Thymus (tissue), 14 donors: ENCODE measurements around the gene NOS3. TPM values are rescaled to one million over a fixed set of nuclear protein-coding genes. Genes with fewer than 3 reads are reported as not detected.

ENCODE experiments used
- DNase-seq, 9 donors: peaks; one replicate each; pipeline ENCODE4 v3.0.0-alpha.2; 2013; ENCODE audit warnings: low spot score in 9 of 9, low read depth in 6 of 9, missing footprints in 1 of 9
- H3K27ac ChIP-seq, 2 donors: one replicate each; pipeline ENCODE4 v1.5.1; 2013; ENCODE audit warnings: control low read depth in 1 of 2, low read depth in 1 of 2, low read length in 1 of 2, mild to moderate bottlenecking in 1 of 2, moderate library complexity in 1 of 2
- H3K27me3 ChIP-seq, 2 donors: one replicate each; pipeline ENCODE4 v1.5.1; 2013; ENCODE audit warnings: low read length in 1 of 2; ENCODE audit not compliant: control insufficient read depth in 2 of 2, insufficient read depth in 1 of 2
- H3K36me3 ChIP-seq, 2 donors: one replicate each; pipeline ENCODE4 v1.5.1; 2013; ENCODE audit warnings: low read length in 1 of 2, mild to moderate bottlenecking in 1 of 2, moderate library complexity in 1 of 2; ENCODE audit not compliant: control insufficient read depth in 2 of 2, insufficient read depth in 2 of 2
- H3K4me1 ChIP-seq, 2 donors: one replicate each; pipeline ENCODE4 v1.5.1; 2013; ENCODE audit warnings: low read length in 2 of 2; ENCODE audit not compliant: control insufficient read depth in 2 of 2, insufficient read depth in 2 of 2
- H3K4me3 ChIP-seq, 2 donors: one replicate each; pipeline ENCODE4 v1.5.1; 2013; ENCODE audit warnings: low read length in 2 of 2, control low read depth in 1 of 2, mild to moderate bottlenecking in 1 of 2
- H3K9me3 ChIP-seq, 2 donors: one replicate each; pipeline ENCODE4 v1.5.1; 2013; ENCODE audit warnings: low read length in 1 of 2, mild to moderate bottlenecking in 1 of 2; ENCODE audit not compliant: control insufficient read depth in 2 of 2, insufficient read depth in 1 of 2
- WGBS: extraction: QIAGEN DNeasy Blood & Tissue Kit; methylation state at CpG from one replicate; pipeline ENCODE4 v1.1.7; 2013; 5-methylcytosine and 5-hydroxymethylcytosine counted together
- long read RNA-seq, 10 donors: transcript quantifications; one replicate each; lab custom pipeline, GENCODE V29; 2026
- polyA plus RNA-seq: library from polyadenylated mRNA; stranded (reverse); fragments of 200-250 nt; gene quantifications from one replicate; pipeline ENCODE4 v1.2.3, GENCODE V29; 2013
- total RNA-seq: library from RNA; stranded (reverse); fragments of 120-200 nt; gene quantifications from one replicate; pipeline ENCODE4 v1.2.4, GENCODE V29; 2013
- donor health status: healthy.

NOS3 gene
- 1.5 TPM for total RNA-seq
- 3.0 TPM for polyA plus RNA-seq
- long read RNA-seq, donor 1: 0 reads
- long read RNA-seq, donor 2: 0 reads
- long read RNA-seq, donor 3: 0 reads
- long read RNA-seq, donor 4: 0 reads
- long read RNA-seq, donor 5: 0 reads
- long read RNA-seq, donor 6: 0 reads
- long read RNA-seq, donor 7: 0 reads
- long read RNA-seq, donor 8: 0 reads
- long read RNA-seq, donor 9: 0 reads
- long read RNA-seq, donor 10: 0 reads

- peaks cover 6 to 58% of the 10 kb centered on the region in 2 donors for H3K27me3 ChIP-seq
- peaks cover 0 to 19% of the 10 kb centered on the region in 2 donors for H3K4me1 ChIP-seq
- H3K4me3 ChIP-seq: no peak within 1 kb of the TSS
- H3K27ac ChIP-seq: no peak within 1 kb of the TSS
- H3K36me3 ChIP-seq: no peaks in the 10 kb centered on the region
- no peak for DNase-seq
- 97% methylated on average over 12 of the region's 12 CpGs for WGBS
- H3K9me3 ChIP-seq: peaks cover 0 to 13% of the 10 kb centered on the region in 2 donors
These were observed at the start of gene NOS3 for GRCh38 chr7:150990416-150991186. Gene NOS3 (plus strand): TSS chr7:150991017. CDS start chr7:150993804, 2,787 bp downstream.

DNA sequence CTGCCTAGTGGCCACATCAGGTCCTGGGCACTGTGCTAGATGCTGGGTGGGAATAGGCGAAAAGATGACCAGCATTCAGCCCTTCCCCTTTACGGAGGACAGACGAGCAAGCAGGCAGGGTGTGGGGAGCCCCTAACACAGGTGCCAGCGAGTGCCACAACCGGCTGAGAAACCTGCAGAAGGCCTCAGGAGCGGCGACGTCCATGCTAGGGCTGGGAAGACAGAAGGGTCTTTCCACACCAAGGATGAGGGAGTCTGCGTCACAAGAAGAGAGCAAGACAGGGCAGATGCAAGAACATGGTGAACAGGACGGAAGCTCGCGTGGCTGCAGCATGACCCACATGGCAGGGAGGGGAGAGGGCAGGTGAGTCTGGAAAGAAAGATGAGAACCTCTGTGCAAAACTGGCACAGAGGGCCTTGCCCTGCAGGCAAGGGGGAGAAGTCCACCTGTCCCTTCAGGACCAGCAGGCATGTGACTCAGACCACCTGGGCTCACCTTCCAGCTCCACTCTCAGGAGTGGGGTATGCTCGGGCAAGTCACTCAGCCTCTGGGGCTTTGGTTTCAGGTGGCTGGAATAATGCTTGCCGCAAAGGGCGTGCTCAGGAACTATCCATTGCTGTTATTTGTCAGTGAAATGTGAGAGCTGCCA lies 49.3 kb upstream of the NOS3 start:
- Histone ChIP-seq H3K9me3 (no peaks in the 10 kb centered on the region), H3K36me3 (no peaks in the 10 kb centered on the region), H3K27ac (no peak overlapping the region), H3K4me1 (peaks cover 9 to 18% of the 10 kb centered on the region in 2 donors), H3K4me3 (no peak overlapping the region), H3K27me3 (peaks cover 0 to 21% of the 10 kb centered on the region in 2 donors)
- no peak for DNase-seq
- WGBS: 91% methylated on average over 15 of the region's 15 CpGs

GRCh38 chr7:150942001-150942590 lies 48.7 kb upstream of the NOS3 start:
- Histone ChIP-seq H3K27me3 (peaks cover 0 to 27% of the 10 kb centered on the region in 2 donors), H3K9me3 (no peaks in the 10 kb centered on the region), H3K36me3 (no peaks in the 10 kb centered on the region), H3K4me1 (peaks cover 9 to 18% of the 10 kb centered on the region in 2 donors), H3K27ac (no peak overlapping the region), H3K4me3 (no peak overlapping the region)
- WGBS: 27% methylated on average over 14 of the region's 14 CpGs
- peak in 3 of 9 donors; percentile 12 to 48 (median 30) for DNase-seq

- no peak for DNase-seq
- peaks cover 0 to 30% of the 10 kb centered on the region in 2 donors for H3K27me3 ChIP-seq
- H3K27ac ChIP-seq: no peak overlapping the region
- no peaks in the 10 kb centered on the region for H3K9me3 ChIP-seq
- WGBS: 73% methylated on average over 13 of the region's 13 CpGs
- no peak overlapping the region for H3K4me3 ChIP-seq
- peaks cover 9 to 16% of the 10 kb centered on the region in 2 donors for H3K4me1 ChIP-seq
- H3K36me3 ChIP-seq: no peaks in the 10 kb centered on the region
These were observed 48.0 kb upstream of the NOS3 start for GRCh38 chr7:150942591-150943452.

GRCh38 chr7:150943453-150943814 lies 47.4 kb upstream of the NOS3 start:
- Histone ChIP-seq H3K36me3 (no peaks in the 10 kb centered on the region), H3K27ac (no peak overlapping the region), H3K9me3 (no peaks in the 10 kb centered on the region), H3K4me3 (no peak overlapping the region), H3K27me3 (peaks cover 0 to 33% of the 10 kb centered on the region in 2 donors), H3K4me1 (peaks cover 9 to 10% of the 10 kb centered on the region in 2 donors)
- WGBS: 99% methylated on average over 6 of the region's 6 CpGs
- no peak for DNase-seq

DNA sequence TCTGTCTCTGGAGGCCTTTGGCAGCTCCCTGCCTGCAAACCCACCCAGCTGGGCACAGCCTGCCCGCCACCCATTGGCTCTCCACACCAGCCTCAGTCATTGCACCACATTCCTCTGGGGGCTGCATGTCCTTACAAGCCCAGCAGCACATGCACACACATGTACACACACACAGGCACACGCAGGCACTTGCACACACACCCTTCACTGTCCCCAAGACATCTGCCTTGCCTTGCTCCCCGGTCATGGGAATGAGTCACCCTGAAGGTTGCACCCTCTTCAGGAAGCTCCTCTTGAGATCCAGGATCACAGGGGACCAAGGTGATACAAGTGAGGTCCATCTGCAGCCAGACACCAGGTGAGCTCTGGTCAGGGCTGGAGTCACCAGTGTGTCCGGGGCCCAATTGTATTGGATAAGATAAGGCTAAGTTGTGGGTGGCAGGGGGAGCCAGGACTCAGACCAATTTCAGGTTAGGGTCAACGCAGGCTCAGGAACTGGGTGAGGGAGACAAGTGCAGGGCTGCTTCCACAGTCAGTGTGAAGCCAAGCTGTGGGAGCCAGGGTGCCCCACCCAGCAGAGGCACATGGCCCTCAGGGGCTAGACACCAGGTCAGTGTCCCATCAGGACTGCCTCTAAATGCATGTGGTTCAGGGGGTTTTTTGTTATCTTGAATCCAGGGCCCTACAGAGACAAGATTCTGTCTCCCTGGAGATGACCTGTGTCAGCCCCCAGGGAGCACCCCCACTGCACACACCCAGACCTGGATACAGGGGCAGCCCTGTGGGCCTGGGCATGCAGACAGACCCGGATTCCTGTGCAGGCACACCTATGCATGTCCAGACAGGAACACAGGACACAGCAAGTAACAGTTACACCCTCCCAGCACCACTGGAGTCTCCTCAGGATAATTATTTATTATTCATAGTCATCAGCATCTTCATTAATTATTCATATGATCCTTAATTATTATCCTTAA lies 46.5 kb upstream of the NOS3 start:
- Histone ChIP-seq H3K4me1 (peaks cover 9 to 10% of the 10 kb centered on the region in 2 donors), H3K27me3 (peaks cover 0 to 40% of the 10 kb centered on the region in 2 donors), H3K36me3 (no peaks in the 10 kb centered on the region), H3K27ac (no peak overlapping the region), H3K4me3 (no peak overlapping the region), H3K9me3 (no peaks in the 10 kb centered on the region)
- WGBS: 95% methylated on average over 6 of the region's 6 CpGs
- no peak for DNase-seq

GRCh38 chr7:150945171-150945852 lies 45.5 kb upstream of the NOS3 start:
- Histone ChIP-seq H3K27me3 (peaks cover 0 to 49% of the 10 kb centered on the region in 2 donors), H3K4me1 (peaks cover 9 to 10% of the 10 kb centered on the region in 2 donors), H3K27ac (no peak overlapping the region), H3K36me3 (no peaks in the 10 kb centered on the region), H3K4me3 (no peak overlapping the region), H3K9me3 (no peaks in the 10 kb centered on the region)
- WGBS: 69% methylated on average over 19 of the region's 19 CpGs
- DNase-seq: no peak
